ENCODE measurements around the gene HAGHL. TPM values are rescaled to one million over a fixed set of nuclear protein-coding genes. Genes with fewer than 3 reads are reported as not detected.

HAGHL gene
- total and polyA plus RNA-seq, 2 experiments from 2014 or later, result 21.6 to 35.3 TPM

DNA sequence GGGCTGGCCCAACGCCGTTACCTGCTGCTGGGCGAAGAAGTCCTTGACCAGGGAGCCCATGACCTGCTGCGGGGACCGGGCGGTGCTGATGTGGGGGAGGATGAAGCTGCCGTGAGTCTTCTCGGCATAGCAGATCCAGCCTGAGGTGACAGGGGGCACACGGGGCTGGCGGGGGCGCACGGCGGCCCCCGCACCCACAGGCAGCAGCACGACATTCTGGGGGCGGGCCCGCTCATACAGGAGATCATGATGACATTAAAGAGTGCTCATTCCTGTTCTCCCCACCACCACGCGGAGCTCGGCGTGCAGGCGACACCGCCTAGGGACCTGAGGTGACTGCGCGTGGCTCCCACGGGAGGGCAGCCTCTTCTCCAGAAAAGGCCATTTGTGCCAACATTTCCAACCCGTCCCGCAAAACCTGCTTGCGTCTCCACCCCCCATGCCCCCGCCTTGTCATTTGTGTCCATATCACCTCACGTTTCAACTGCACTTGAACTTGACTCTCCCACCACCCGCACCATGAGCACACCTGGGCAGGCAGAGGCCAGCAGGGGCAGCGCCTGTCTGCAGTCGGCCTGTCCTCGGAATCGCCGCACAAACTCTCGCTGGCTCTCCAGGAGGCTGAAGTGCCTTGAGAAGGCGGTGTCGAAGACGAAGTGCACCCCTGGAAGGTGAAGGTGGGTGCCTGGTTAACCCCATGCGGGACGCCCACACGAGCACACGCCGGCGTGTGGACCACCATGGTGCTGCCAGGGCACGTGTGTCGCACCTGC lies 7.5 kb downstream of the HAGHL start:
- ATAC-seq, result no peak
- Mint-ChIP-seq H3K4me1 (peaks cover 8% of the 10 kb centered on the region), H3K4me3 (no peak overlapping the region), H3K27ac (no peak overlapping the region), H3K36me3 (ENCODE audit: low read depth) (peaks cover 31% of the 10 kb centered on the region), H3K27me3 (ENCODE audit: insufficient read depth, low read depth, poor library complexity) (peaks cover 14% of the 10 kb centered on the region), H3K9me3 (no peaks in the 10 kb centered on the region)
- Histone ChIP-seq H3K27me3 (ENCODE audit: insufficient read depth) (no peaks in the 10 kb centered on the region), H3F3A (replicated peaks; ENCODE audit: low read depth) (peaks cover 2% of the 10 kb centered on the region; the same call in 1 of the 2 replicates), H2AFZ (no peak overlapping the region), H3K9me2 (ENCODE audit: insufficient read depth) (no peaks in the 10 kb centered on the region), H4K20me1 (replicated peaks; ENCODE audit: insufficient read depth) (no peaks in the 10 kb centered on the region), H3K4me2 (no peak overlapping the region), H3K36me3 (ENCODE audit: insufficient read depth) (no peaks in the 10 kb centered on the region; the same call in 1 of the 2 replicates), H3K4me1 (ENCODE audit: insufficient read depth) (no peaks in the 10 kb centered on the region), H3K79me2 (replicated peaks; ENCODE audit: insufficient read depth) (no peaks in the 10 kb centered on the region), H3K4me3 (no peak overlapping the region), H3K27ac (ENCODE audit: low read depth) (no peak overlapping the region)
- TF ChIP-seq NANOG (IDR thresholded peaks at IDR 0.05; ENCODE audit: borderline replicate concordance), result no peak
- no peak for TF ChIP-seq ZNF331 (CRISPR knock-in tag; IDR thresholded peaks at IDR 0.05; ENCODE audit: low read depth)
- TF ChIP-seq, protein P1, sequence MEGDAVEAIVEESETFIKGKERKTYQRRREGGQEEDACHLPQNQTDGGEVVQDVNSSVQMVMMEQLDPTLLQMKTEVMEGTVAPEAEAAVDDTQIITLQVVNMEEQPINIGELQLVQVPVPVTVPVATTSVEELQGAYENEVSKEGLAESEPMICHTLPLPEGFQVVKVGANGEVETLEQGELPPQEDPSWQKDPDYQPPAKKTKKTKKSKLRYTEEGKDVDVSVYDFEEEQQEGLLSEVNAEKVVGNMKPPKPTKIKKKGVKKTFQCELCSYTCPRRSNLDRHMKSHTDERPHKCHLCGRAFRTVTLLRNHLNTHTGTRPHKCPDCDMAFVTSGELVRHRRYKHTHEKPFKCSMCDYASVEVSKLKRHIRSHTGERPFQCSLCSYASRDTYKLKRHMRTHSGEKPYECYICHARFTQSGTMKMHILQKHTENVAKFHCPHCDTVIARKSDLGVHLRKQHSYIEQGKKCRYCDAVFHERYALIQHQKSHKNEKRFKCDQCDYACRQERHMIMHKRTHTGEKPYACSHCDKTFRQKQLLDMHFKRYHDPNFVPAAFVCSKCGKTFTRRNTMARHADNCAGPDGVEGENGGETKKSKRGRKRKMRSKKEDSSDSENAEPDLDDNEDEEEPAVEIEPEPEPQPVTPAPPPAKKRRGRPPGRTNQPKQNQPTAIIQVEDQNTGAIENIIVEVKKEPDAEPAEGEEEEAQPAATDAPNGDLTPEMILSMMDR (conservative IDR thresholded peaks at IDR 0.05; ENCODE audit: low read depth in 2 of 2), result no peak
- TF ChIP-seq, protein P2, sequence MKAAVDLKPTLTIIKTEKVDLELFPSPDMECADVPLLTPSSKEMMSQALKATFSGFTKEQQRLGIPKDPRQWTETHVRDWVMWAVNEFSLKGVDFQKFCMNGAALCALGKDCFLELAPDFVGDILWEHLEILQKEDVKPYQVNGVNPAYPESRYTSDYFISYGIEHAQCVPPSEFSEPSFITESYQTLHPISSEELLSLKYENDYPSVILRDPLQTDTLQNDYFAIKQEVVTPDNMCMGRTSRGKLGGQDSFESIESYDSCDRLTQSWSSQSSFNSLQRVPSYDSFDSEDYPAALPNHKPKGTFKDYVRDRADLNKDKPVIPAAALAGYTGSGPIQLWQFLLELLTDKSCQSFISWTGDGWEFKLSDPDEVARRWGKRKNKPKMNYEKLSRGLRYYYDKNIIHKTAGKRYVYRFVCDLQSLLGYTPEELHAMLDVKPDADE (IDR thresholded peaks at IDR 0.05), result no peak
- no peak for TF ChIP-seq CREB1 (CRISPR knock-in tag; IDR thresholded peaks at IDR 0.05; ENCODE audit: low read depth)
- TF ChIP-seq STAT1 (IDR thresholded peaks at IDR 0.05; ENCODE audit: unreplicated experiment), result no peak
- no peak for TF ChIP-seq POLR2AphosphoS5 (IDR thresholded peaks at IDR 0.05; ENCODE audit: low read depth)
- no peak for TF ChIP-seq EZH2phosphoT487 (IDR thresholded peaks at IDR 0.05; ENCODE audit: unreplicated experiment)
- no peak for TF ChIP-seq EZH2 (IDR thresholded peaks at IDR 0.05; ENCODE audit: low read depth, unreplicated experiment)
- TF ChIP-seq ZNF114 (CRISPR knock-in tag; IDR thresholded peaks at IDR 0.05), result no peak
- TF ChIP-seq, protein P3, sequence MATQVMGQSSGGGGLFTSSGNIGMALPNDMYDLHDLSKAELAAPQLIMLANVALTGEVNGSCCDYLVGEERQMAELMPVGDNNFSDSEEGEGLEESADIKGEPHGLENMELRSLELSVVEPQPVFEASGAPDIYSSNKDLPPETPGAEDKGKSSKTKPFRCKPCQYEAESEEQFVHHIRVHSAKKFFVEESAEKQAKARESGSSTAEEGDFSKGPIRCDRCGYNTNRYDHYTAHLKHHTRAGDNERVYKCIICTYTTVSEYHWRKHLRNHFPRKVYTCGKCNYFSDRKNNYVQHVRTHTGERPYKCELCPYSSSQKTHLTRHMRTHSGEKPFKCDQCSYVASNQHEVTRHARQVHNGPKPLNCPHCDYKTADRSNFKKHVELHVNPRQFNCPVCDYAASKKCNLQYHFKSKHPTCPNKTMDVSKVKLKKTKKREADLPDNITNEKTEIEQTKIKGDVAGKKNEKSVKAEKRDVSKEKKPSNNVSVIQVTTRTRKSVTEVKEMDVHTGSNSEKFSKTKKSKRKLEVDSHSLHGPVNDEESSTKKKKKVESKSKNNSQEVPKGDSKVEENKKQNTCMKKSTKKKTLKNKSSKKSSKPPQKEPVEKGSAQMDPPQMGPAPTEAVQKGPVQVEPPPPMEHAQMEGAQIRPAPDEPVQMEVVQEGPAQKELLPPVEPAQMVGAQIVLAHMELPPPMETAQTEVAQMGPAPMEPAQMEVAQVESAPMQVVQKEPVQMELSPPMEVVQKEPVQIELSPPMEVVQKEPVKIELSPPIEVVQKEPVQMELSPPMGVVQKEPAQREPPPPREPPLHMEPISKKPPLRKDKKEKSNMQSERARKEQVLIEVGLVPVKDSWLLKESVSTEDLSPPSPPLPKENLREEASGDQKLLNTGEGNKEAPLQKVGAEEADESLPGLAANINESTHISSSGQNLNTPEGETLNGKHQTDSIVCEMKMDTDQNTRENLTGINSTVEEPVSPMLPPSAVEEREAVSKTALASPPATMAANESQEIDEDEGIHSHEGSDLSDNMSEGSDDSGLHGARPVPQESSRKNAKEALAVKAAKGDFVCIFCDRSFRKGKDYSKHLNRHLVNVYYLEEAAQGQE (IDR thresholded peaks at IDR 0.05; ENCODE audit: unreplicated experiment), result no peak
- TF ChIP-seq, protein P4, sequence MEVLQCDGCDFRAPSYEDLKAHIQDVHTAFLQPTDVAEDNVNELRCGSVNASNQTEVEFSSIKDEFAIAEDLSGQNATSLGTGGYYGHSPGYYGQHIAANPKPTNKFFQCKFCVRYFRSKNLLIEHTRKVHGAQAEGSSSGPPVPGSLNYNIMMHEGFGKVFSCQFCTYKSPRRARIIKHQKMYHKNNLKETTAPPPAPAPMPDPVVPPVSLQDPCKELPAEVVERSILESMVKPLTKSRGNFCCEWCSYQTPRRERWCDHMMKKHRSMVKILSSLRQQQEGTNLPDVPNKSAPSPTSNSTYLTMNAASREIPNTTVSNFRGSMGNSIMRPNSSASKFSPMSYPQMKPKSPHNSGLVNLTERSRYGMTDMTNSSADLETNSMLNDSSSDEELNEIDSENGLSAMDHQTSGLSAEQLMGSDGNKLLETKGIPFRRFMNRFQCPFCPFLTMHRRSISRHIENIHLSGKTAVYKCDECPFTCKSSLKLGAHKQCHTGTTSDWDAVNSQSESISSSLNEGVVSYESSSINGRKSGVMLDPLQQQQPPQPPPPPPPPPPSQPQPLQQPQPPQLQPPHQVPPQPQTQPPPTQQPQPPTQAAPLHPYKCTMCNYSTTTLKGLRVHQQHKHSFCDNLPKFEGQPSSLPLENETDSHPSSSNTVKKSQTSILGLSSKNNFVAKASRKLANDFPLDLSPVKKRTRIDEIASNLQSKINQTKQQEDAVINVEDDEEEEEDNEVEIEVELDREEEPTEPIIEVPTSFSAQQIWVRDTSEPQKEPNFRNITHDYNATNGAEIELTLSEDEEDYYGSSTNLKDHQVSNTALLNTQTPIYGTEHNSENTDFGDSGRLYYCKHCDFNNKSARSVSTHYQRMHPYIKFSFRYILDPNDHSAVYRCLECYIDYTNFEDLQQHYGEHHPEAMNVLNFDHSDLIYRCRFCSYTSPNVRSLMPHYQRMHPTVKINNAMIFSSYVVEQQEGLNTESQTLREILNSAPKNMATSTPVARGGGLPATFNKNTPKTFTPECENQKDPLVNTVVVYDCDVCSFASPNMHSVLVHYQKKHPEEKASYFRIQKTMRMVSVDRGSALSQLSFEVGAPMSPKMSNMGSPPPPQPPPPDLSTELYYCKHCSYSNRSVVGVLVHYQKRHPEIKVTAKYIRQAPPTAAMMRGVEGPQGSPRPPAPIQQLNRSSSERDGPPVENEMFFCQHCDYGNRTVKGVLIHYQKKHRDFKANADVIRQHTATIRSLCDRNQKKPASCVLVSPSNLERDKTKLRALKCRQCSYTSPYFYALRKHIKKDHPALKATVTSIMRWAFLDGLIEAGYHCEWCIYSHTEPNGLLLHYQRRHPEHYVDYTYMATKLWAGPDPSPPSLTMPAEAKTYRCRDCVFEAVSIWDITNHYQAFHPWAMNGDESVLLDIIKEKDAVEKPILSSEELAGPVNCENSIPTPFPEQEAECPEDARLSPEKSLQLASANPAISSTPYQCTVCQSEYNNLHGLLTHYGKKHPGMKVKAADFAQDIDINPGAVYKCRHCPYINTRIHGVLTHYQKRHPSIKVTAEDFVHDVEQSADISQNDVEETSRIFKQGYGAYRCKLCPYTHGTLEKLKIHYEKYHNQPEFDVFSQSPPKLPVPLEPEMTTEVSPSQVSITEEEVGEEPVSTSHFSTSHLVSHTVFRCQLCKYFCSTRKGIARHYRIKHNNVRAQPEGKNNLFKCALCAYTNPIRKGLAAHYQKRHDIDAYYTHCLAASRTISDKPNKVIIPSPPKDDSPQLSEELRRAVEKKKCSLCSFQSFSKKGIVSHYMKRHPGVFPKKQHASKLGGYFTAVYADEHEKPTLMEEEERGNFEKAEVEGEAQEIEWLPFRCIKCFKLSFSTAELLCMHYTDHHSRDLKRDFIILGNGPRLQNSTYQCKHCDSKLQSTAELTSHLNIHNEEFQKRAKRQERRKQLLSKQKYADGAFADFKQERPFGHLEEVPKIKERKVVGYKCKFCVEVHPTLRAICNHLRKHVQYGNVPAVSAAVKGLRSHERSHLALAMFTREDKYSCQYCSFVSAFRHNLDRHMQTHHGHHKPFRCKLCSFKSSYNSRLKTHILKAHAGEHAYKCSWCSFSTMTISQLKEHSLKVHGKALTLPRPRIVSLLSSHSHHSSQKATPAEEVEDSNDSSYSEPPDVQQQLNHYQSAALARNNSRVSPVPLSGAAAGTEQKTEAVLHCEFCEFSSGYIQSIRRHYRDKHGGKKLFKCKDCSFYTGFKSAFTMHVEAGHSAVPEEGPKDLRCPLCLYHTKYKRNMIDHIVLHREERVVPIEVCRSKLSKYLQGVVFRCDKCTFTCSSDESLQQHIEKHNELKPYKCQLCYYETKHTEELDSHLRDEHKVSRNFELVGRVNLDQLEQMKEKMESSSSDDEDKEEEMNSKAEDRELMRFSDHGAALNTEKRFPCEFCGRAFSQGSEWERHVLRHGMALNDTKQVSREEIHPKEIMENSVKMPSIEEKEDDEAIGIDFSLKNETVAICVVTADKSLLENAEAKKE (CRISPR knock-in tag; IDR thresholded peaks at IDR 0.05), result no peak
- no peak for TF ChIP-seq JUNB (IDR thresholded peaks at IDR 0.05; ENCODE audit: unreplicated experiment)
- no peak for DNase-seq (ENCODE audit: low spot score)
